Right hindlimb (tissue), 1 donor: ENCODE data around the gene AKAP5.
"Not testable (repeated sequence)": the region's sequence is repeated elsewhere in the genome, so short reads cannot be mapped to it uniquely, and the experiment has no call there.

Source experiments
- DNase-seq: peaks from one replicate; pipeline ENCODE4 v3.0.0-alpha.2; 2018

The AKAP5 gene

DNA sequence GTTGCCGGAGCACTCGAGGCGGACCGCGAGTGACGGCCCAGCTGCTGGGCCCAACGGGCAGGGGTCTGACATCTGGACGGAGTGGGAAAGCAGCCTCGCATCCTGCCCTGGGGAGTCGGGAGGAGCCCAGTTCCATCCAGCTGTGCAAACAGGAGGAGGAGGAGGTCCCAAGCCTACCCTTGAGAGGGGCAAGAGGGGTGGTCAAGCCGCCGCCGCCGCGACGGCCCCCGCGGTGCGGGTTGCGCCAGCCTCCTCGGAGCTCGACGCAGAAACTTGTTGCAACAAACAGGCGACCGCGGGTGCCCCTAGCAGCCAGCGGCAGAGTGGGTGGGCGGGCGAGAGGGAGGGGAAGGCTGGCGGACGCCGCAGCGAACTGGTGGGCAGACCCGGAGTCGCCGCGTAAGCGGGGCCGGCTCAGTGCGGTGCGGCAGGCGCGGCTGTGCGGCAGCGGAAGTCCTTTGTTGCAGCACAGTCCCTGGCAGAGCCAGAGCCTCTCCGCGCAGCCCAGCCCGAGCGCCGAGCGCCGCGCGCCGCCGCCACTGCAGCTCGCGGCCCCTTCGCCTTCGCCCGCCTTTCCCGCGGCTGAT is 39.1 kb downstream of the AKAP5 start, which contains the start of gene ZBTB1:
Gene ZBTB1 (plus strand): TSS at position 461 of the 587 bp plus-strand sequence. CDS start 16,735 bp downstream, outside the sequence.
- DNase-seq: peak; percentile 92

DNA sequence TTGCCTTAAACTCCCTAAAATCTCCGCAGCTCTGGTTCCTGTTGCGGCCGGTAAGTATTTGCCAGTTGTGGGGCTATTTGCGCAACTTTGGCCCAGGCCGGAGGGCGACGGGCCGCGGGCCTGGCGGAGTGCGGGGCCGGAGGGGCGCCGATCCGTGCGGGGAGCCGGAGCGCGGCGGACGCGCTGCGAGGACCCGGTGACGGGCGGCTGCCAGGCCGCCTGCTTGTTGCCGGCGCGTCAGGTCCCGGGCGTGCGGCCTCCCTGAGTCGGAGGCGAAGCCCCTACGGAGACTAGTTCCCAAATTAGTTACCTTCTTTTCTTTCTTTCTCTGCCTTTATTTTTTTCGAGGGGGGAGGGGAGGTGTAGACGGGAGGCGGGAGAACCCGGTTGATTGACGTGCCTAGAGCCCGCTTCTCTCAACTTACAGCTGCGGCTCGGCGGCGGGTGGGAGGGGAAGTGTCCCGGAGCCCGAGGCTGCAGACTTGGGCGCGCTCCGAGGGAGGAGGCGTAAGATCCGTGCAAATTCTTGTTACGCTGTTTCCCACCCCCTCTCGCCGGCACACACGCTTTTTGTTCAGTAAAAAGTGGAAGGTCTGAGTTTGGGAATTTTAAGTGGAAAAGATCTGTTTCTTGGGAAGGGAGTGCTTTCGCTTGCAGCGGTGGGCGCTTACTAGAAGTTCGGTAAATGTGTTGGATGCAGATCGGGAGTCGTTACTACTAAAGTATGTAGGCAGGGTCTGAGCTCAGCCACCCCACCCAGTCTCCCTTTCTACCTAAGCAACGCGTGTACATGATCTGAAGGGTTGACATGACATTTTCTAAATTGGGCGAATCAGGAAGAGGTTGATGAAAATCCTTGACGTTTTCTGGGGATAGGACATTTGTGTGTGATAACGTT is 39.8 kb downstream of the AKAP5 start:
- DNase-seq: peak; percentile 95

DNA sequence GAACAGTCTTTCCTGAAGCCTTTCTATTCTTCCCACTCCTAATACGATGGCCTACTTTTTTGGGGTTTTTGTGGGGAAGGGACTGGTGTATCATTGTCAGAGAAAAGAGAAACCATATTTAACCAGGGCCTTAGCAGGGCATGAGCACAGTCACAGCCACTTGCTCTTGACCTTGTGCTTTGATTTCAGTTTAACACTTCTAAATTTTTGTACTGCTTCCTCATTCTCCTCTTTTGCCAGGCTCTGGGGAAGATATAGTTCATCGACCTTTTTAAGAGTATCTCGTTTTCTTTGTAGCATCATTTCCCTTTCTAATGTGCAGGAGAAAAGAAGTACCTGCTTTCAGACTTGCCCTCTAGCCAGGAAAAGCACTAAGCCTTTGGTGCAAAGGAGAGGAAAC is 41.4 kb downstream of the AKAP5 start:
- DNase-seq: no peak

DNA sequence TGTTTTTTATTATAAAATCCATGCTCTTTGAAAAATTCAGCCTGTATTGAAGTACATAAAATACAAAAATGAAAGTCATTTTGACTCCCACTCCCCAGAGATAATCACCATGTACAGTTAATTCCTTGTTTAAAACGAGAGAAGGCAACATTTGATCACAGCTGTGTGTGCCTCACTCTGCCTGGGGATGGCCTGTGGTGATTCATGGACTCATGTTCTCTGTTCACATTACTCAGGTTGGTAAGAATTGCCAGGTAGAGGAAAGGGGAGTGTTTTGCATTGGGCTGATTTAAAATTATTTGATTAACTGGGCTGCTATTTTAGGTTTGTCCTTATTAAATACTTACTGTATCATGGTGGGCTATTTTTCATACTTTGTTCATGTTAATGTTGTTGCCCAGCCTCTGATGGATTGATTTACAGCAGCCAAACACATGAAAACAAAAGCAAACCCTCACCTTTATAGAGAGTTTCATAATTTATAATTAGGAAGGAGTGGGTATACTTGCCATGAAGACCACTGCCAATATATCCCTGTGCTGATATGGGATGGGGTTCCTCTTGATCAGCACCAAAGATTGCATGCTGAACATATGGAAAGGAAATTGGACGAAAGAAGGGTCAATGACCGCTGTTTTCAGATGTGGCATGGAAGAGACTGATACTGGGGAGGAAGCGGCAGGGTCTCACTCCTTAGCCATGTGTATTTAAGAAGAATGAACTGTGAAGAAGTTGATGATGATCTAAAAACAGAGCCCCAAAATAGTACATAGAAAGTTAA is 42.3 kb downstream of the AKAP5 start:
- no peak for DNase-seq

DNA sequence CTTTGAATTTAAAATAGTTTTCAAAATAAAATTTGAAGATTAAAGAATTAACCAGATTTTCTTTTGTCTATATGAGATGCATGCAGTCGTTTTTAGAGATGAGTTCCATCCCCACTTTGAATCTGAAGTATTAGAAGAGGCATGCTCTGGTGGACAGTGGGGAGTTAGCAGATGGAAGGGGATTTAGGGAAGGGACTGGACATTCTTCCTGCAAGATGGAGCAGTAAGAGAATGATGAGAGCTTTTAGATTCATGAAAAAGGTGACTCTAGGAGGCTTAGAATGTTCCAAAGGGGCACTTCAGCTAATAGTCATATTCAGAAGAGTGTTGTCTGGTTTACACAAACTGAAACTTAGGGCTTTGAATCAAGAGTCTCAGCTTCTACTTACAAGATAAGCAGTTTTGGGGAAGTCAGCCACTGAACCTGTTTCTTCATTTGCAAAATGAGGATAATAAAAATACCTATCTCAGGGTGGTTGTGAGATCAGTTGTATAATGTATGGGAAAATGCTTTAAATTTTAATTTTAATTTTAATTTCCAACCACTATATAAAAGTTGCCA is 43.0 kb downstream of the AKAP5 start:
- no peak for DNase-seq

DNA sequence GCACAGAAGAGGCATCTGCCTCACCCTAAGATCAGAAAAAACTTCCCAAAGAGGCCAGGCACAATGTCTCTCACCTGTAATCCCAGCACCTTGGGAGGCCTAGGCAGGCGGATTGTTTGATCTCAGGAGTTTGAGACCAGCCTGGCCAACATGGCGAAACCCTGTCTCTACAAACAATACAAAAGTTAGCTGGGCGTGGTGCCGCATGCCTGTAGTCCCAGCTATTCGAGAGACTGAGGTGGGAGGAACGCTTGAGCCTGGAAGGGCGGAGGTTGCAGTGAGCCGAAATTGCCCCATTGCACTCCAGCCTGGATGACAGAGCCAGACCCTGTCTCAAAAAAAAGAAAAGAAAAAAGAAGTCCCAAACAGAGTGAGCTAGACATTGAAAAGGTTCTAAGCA is 43.7 kb downstream of the AKAP5 start:
- no peak for DNase-seq

DNA sequence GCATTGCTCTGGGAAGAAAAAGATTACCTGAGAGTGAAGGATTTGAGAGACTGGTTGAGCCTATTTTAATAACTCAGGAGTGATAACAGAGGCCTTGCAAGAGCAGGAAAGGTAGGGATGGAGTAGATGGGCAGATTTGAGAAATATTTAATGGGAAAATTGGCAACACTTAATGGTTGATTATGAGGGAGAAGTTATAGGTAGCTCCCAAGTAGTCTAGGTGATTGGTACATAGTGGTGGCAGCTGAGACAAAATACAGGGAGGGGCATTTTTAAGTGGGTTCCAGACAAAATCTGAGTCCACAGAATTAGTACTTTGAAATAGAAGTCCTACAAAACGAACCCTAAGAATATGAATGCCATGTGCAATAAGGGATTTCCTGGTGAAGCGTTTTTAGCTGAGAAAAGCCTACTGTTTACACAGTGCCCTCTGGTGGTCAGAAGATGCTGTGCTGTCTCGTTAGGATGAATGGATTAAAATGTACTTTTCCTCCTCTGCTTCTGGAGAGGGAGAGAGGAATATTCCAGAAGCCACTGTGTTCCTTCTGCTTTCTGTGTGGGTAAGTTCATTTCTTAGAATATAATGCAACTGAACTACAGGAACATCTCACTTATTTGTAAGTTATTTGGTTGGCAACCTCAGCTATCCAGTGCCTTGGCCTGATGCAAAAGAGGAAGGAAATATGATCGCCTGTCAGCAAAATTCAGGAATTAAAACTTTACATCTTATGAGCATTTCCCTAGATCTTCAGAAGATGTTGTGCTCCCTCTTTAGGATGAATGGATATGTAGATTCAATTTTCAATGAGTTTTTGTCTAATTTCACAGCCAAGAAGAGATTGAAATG is 45.7 kb downstream of the AKAP5 start:
- peak; percentile 49 for DNase-seq

DNA sequence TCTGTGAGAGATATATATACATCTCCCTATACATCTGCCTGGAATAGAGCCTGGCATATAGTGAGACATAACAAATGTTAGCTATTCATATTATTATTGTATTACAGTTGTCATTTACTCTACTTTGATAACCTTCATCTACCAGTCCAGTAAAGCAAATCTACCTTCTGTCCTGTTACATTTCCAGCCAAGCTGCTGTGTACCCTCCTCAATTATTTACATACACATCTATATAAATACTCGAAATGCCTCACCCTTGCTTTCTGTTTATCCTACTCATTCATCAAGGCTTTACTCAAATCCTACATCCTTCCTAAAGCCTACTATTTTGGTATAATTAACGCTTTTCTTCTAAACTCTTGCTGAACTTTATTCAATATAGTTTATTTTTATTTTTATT is 48.0 kb downstream of the AKAP5 start:
- DNase-seq: no peak

DNA sequence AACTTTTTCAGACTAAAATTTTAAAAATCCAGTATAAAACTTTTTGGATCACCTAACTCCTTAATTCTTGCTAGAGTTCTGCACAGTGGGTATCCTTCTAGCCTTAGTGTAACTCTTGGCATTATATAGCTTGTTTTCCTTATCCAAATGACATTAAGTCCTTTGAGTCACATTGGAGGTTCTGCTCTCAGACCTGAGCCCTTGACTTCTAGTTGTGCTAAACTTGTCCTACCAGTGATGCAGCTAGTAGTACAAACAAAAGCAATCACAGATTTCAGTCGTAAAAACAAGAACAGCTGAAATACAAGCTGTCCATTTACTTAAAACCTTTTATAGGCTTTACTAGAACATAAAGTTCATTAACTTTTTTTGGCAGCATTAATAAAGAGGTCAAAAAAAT is 49.8 kb downstream of the AKAP5 start:
- no peak for DNase-seq

DNA sequence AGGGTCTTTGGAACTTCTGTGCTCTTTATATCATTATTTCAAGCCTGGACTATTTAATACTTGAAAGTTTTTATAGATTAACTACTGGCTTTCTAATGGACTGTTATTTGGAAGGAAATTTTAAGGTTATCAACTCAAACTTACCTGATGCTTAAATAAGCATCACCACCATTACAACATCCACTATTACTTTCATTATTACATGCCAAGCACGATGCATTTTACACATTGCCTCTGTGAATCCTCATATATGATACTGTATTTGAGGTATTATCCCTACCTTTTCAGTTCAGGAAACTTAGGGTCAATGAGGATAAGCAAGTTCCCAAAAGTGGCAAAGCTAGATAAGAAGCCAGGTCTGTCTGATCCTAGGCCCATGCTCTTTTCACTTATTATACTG is 51.7 kb downstream of the AKAP5 start:
- DNase-seq: no peak

DNA sequence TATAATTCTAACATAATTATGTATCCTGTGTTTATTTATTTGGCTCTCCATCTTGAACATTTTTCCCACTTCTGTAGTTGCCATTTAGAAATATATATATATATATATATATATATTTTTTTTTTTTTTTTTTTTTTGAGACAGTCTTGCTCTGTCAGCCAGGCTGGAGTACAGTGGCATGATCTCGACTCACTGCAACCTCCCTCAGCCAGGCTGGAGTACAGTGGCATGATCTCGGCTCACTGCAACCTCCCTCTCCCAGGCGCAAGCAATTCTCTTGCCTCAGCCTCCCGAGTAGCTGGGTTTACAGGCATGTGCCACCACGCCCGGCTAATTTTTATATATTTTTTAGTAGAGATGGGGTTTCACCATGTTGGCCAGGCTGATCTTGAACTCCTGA is 52.4 kb downstream of the AKAP5 start:
- not testable (repeated sequence) for DNase-seq

DNA sequence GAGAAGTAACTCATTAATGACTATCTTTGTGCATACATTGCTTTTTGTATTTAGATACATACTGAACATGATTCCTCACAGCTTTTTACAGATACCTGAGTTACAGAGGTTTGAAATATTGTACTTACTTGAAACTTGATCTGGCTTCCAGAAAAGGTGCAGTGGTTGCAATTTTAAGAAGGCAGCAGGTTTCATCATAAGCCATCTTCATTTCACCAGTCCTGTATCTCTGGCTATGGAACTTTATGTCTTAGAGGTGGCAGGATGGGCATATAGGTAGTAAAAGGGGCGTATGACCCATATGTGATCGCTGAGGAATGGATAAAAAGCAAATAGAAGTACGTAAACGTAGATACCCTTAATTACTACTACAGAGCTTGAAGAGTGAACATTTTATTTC is 52.9 kb downstream of the AKAP5 start:
- no peak for DNase-seq

DNA sequence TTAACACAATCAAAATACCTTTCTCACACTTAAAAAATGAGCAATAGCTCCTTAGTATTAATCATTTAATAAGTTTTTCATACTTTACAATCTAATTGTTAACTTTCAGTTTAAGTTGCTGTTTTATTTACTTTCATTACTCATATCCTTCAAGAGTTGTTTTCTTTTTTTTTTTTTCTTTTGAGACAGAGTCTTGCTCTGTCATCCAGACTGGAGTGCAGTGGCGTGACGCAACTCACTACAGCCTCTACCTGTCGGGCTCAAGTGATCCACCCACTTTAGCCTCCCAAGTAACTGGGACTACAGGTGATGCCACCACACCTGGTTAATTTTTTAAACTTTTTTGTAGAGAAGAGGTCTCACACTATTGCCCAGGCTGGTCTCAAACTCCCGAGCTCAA is 55.4 kb downstream of the AKAP5 start:
- no peak for DNase-seq

DNA sequence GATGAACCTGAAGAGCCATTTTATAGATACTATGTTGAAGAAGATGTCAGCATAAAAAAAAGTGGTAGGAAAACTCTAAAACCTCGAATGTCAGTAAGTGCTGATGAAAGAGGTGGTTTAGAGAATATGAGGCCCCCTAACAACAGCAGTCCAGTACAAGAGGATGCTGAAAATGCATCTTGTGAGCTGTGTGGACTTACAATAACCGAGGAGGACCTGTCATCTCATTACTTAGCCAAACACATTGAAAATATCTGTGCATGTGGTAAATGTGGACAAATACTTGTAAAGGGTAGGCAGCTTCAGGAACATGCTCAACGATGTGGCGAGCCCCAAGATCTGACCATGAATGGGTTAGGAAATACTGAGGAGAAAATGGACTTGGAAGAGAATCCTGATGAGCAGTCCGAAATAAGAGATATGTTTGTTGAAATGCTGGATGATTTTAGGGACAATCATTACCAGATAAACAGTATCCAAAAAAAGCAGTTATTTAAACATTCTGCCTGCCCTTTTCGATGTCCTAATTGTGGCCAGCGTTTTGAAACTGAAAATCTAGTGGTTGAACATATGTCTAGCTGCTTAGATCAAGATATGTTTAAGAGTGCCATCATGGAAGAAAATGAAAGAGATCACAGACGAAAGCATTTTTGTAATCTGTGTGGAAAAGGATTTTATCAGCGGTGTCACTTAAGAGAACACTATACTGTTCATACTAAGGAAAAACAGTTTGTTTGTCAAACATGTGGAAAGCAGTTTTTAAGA is 57.5 kb downstream of the AKAP5 start:
- DNase-seq: no peak
